Measurements from ENCODE around the gene PRLR.

DNA sequence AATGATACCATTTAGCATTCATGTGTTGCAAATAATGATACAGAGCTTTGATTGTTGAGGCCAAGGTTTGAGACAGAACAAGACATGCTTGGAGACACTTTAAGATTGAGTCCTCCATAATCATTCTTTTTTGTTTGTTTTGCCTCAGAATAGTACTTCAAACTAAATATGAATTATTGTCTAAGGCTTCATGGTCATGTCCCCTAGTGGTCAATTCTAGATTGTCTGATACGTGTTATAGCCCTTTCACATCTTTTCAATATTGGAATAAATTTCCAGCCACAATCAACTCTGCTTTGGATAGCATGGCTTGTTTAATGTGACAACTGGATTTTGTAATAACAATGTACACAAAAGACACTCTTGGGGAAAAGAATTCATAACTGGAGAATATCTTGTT is 64.2 kb downstream of the PRLR start:
- TF ChIP-seq, protein P1, sequence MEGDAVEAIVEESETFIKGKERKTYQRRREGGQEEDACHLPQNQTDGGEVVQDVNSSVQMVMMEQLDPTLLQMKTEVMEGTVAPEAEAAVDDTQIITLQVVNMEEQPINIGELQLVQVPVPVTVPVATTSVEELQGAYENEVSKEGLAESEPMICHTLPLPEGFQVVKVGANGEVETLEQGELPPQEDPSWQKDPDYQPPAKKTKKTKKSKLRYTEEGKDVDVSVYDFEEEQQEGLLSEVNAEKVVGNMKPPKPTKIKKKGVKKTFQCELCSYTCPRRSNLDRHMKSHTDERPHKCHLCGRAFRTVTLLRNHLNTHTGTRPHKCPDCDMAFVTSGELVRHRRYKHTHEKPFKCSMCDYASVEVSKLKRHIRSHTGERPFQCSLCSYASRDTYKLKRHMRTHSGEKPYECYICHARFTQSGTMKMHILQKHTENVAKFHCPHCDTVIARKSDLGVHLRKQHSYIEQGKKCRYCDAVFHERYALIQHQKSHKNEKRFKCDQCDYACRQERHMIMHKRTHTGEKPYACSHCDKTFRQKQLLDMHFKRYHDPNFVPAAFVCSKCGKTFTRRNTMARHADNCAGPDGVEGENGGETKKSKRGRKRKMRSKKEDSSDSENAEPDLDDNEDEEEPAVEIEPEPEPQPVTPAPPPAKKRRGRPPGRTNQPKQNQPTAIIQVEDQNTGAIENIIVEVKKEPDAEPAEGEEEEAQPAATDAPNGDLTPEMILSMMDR (IDR thresholded peaks at IDR 0.05; ENCODE audit: low read depth, low read length, missing input control), result peak; percentile 16
- TF ChIP-seq SP1 (IDR thresholded peaks at IDR 0.05) (no peak), GABPA (IDR thresholded peaks at IDR 0.05 in 1 of 2, conservative IDR thresholded peaks at IDR 0.05 in 1 of 2) (no peak), REST (IDR thresholded peaks at IDR 0.05) (no peak), RXRA (IDR thresholded peaks at IDR 0.05) (no peak), RAD21 (IDR thresholded peaks at IDR 0.05) (no peak), MAX (IDR thresholded peaks at IDR 0.05) (no peak), NR2F2 (IDR thresholded peaks at IDR 0.05) (no peak)
- TF ChIP-seq, protein P2, sequence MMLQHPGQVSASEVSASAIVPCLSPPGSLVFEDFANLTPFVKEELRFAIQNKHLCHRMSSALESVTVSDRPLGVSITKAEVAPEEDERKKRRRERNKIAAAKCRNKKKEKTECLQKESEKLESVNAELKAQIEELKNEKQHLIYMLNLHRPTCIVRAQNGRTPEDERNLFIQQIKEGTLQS (IDR thresholded peaks at IDR 0.05), result no peak
- TF ChIP-seq, protein P3, sequence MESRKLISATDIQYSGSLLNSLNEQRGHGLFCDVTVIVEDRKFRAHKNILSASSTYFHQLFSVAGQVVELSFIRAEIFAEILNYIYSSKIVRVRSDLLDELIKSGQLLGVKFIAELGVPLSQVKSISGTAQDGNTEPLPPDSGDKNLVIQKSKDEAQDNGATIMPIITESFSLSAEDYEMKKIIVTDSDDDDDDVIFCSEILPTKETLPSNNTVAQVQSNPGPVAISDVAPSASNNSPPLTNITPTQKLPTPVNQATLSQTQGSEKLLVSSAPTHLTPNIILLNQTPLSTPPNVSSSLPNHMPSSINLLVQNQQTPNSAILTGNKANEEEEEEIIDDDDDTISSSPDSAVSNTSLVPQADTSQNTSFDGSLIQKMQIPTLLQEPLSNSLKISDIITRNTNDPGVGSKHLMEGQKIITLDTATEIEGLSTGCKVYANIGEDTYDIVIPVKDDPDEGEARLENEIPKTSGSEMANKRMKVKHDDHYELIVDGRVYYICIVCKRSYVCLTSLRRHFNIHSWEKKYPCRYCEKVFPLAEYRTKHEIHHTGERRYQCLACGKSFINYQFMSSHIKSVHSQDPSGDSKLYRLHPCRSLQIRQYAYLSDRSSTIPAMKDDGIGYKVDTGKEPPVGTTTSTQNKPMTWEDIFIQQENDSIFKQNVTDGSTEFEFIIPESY (IDR thresholded peaks at IDR 0.05), result no peak

Data from liver (tissue), 3 donors.